NCI-H2227 treated with DMSO at 0.1 percent for 48 hours (cell line): ENCODE measurements around the gene GPSM1.
"Not testable (repeated sequence)": the region's sequence is repeated elsewhere in the genome, so short reads cannot be mapped to it uniquely, and the experiment has no call there.

Experiments used
- DNase-seq: peaks from one replicate; lab custom pipeline; 2025; lab: John Stamatoyannopoulos, UW

Gene GPSM1

DNA sequence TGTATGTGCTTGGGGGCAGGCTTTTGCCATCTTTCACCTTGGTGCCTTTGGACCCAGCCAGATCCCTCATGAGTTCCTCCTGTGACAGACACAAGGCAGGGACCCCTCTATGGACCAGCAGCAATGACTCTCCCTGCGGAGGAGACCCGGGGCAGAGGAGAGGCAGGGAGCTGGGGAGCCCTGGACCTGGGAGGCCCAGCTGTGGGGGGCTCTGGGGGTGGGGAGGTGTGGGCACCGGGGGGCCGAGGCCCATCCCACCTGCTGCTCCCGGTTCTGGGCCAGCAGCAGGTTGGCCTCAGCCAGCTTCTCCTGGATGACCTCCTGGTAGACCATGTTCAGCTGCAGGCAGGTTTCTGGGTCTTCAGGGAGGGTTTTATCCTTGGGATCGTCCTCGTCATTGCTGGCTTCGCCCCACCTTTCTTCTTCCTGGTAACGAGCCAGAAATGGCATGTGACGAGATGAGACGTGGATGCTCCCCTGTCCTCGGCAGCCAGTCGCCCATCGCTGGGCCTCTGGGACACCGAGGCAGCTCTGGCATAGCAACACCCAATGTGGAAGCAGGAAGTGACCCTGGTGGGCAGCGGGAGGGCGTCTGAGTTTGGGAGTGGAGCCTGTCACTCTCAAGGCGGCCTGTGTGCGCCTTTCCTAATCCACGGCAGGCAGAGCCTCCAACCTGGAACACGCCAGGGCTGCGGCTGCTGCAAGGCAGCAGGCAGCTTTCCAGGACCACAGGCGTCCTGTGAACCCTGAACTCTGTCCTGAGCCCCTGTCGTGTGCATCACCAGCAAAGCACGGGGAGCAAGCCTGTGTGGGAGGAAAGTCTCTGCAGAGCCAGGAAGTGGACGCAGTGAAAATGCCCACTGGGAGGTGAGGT, 68.2 kb downstream of the GPSM1 start:
- DNase-seq, result no peak

DNA sequence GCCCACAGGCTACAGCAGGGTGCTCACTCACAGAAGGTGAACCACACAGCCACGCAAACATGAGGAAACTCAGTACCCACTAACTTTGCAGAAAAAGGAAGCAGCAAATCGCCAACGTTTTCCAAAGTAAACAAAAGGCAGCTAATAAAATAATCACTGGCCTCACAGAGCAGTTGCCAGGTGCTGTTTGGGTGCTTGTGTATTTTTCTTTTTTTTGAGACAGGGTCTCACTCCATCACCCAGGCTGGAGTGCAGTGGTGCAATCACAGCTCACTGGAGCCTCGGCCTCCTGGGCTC, 68.8 kb downstream of the GPSM1 start:
- DNase-seq, result no peak

DNA sequence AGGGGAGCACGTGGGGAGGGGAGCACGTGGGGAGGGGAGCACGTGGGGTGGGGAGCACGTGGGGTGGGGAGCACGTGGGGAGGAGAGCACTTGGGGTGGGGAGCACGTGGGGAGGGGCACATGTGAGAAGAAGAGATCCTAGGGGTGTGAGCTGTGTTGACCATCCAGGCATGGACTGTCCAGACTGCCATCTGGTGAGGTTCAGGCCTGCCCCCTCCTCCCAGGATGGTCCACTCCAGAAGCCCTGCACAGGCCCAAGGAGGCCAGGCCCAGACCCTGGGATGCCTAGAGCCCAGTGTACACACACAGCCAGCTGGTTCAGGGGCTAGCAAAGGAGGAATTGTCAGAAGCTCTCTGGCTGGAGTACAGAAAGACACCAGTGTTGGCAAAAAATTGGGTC, 70.3 kb downstream of the GPSM1 start:
- no peak for DNase-seq

DNA sequence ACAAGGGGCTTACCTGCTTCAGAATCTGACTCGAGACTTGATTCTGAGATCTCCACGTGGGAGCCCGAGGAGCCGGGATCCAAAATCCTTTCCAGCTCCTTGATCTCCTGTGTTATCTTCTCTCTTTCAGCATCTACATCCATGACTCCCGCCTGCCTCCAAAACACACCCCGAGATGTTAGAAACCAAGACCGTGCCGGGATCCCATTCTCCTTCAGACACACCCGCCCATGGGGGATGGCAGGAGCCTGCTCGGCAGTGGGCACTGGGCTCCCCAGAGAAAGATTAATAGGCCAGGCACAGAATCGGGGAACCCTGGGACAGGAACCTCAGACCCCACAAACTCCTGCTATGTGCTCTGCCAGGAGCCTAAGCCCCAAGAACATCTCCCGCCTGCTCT, 70.9 kb downstream of the GPSM1 start:
- no peak for DNase-seq

DNA sequence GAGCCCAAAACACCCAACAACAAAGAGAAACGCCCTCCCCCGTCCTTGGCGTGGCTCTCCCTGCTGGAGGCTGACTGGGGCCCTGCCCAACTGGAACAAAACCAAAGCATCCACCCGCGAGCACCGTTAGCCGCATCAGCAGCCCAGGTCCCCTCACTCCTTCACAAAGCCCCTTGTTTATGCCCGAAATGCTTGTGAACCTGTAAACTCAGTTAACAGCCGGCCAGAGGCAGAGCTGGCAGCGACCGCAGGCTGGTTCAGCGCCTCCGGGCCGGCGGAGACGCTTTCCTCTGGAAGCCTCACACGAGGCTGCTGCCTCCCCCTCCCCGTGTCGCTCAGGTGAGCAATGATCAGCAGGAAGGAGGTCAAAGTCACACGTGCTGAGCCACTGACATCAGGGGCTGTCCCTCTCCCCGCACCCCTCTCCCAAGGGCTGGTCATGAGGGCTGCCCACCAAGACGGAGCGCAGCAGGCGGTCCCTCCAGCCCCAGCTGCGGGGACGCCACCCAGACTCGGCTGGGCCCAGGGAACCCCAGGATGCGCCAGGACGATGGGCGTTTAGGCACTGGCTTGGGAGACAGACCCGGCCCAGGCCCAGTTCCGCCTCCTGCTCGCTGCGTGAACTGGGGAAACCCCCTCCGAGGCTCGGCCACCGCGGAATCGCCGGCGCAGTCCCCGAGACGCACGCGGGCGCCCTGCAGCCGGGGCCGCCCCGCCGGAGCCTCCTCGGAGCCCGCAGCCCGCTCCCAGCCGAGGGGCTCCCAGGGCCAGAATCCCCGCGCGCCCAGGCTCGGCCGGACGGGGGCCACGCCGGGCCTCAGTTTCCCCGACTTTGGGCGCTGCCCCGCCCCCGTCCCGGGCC, 72.1 kb downstream of the GPSM1 start:
- no peak for DNase-seq

DNA sequence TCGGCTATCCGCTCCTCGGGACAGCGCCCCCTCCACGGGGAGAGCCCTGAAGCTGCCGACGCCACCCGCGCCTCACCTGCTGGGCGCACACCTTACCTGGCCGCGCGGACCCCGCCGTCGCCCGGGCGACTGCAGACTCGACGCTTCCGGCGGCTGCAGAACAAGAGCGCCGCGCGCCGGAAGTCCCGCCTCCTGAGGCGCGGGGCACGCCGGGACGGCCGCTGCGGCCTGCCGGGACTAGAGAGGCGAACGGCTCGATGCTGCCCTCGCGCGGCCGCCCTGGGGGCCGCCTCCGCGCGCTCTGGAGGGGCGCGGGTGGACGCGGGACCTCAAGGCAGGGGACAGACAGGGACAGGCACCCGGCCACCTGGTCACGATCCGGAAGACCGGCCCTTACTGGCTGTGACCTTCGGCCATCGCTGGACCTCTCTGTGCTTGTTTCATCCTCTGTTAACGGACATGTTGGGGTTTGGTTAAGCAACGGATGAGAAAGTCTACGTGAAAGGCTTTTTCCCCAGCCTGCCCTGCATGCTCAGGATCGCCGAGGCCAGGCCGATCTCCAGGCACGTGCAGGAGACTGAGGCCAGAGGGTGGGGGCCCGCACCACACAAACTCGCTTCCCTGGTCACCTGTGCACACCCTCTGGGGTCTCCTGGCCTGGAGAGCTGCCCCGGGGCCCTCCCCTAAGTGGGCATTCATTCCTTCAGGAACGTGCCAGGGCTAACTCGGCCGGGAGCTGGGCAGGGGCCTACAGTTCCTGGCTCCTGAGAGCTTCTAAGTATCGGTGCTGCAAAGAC, 72.9 kb downstream of the GPSM1 start, which contains the start of gene SNAPC4:
SNAPC4 (minus strand) TSS at position 133 of the 797 bp plus-strand sequence. CDS start 1,742 bp downstream, outside the sequence.
- DNase-seq, result peak; percentile 78

DNA sequence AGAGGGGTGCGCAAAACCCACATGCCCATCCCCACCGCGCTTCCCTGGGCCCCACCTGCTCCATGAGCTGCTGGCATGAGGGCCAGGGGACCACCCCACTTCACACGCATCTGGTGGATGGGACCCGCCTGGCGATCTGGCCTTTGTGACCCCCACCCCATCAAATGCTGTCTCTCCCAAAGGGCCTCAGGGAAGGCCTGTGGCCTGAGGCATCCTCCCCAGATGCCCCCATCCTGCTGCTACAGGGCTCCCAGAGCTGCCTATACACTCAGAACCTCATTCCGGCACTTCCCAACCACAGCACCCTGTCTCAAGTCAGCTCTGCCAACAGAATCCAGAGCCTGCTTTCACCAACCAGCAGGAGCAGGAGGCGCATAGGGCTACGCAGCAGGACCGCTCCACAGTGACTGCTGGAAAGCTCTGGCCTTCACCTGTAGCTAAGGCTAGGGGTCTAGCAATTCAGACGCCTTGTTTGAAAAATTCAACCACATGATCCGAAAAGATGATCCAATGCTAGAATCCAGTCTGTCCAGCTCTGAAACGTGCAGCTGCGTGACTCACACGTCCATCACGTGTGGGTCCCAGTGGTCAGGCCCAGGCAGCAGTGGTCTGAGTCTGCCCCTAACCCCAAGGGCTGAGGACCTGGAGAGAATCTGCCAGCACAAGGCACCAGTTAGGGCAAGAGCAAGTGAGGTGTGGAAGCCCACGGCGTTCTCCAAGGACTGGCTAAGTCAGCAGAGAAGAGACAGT, 74.0 kb downstream of the GPSM1 start:
- no peak for DNase-seq

DNA sequence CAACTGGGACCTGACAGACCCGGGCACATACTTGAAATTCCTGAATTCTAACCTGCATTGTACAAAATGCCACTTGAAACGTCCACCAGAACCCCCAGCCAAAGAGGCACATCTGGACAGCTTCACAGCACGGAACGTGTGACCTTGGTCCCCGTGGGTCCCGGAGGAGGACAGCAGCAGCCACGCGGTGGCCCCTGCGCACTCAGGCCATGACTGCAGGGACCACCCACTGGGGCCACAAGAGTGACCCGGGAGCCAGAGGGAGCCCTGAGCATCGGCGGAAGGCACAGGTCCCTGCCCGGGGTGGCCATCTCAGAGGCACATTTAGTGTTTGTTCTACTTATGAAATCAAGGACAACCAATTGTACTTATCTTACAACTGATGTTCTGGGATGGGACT, 74.7 kb downstream of the GPSM1 start:
- no peak for DNase-seq

DNA sequence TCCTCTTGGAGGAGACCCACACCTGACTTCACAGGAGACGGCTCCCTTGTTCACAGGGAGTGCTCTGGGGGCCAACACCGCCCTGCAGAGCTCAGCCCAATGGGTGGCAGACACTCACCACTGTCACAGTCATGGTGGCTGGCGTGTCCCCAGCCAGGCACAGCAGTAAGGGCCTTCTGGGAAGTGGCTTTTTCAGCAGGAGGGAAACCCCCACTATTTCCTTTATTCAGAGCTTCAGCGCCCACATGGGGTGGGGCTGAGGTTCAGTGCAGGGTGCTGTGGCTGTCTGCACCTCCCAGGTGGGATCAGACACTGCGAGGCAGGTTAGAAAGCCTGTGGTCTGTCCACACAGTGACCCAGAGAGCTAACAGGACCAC, 76.2 kb downstream of the GPSM1 start:
- no peak for DNase-seq

DNA sequence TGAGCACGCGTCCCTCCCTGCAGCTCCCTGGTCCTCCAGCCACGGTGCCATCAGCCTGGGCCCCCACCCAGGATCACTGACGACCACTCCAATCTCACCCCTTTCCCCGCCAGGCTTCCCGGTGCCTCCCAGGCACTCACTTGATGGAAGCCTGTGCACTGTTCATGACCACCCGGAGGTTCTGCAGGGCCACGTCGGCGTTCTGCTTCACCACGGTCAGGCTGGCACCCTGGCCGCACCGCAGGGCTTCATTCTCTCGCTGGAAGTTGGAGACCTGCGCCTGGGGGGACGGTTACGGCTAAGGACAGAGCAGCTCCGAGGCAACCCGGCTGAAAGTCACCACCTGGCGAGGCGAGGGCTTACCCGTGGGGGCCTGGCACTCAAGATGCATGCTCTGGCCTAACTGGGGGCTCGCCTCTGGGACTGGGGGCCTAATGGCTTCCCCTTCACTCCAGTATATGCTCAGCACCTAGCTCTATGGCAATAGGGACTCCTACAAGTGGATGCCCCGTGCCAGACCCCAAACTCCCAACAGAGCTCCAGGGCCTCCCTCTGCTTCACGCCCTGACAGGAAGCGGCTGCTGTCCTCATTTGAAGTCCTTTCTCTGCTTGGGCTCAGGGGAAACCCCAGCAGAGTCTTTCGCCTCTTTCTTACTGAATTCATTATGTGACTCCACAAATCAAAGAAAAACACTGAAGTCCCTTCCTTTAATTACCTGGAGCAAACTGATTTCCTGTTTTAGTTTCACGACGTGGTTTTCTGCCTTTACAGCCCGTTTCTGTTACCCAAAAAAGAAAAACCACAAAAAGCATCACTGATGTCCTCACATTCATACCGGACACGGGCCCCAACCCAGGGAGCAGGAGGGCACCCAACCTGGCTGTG, 76.8 kb downstream of the GPSM1 start:
- no peak for DNase-seq

DNA sequence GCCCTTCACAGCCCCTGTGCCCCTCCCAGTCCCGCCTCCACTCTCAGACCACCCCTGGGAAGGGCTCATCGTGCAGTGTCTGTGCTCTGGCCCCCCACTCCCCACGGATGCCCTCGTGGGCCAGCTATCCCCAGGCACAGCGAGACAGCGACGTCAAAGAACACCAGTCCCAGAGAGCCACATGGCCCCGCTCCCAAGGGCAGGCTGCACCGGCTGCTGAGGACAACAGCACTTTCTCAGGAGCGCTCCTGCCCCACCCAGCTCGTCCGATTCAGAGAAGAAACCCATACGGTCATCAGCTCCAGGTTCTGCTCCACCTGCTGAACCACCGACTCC, 77.4 kb downstream of the GPSM1 start:
- no peak for DNase-seq

DNA sequence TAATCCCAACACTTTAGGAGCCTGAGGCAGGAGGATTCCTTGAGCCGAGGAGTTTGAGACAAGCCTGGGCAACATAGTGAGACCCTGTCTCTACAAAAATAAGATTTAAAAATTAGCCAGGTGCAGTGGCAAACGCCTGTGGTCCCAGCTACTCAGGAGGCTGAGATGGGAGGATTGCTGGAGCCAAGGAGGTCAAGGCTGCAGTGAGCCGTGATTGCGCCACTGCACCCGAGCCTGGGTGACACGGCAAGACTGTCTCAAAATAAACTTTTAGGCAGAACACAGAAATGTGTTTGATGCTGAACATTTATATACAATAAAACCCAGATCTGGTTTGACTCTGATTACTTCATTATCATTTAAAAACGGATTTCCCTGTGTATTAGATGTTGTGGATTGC, 78.1 kb downstream of the GPSM1 start:
- DNase-seq, result no peak

DNA sequence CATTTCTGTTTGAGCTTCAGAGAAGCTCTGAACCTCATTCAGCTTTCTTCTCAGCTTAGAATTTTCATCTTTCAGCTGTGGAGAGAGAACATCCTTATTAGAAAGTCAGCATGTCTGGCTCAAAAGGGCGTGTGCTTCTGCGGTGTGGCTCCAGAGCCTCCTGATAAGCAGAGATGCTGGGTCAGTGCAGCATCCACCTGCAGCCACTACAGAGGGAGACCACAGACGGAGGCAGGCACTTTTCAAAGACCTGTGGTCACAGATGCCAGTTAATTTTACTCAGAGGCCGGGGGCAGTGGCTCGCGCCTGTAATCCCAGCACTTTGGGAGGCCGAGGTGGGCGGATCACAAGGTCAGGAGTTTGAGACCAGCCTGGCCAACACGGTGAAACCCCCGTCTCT, 78.6 kb downstream of the GPSM1 start:
- DNase-seq, result not testable (repeated sequence)

DNA sequence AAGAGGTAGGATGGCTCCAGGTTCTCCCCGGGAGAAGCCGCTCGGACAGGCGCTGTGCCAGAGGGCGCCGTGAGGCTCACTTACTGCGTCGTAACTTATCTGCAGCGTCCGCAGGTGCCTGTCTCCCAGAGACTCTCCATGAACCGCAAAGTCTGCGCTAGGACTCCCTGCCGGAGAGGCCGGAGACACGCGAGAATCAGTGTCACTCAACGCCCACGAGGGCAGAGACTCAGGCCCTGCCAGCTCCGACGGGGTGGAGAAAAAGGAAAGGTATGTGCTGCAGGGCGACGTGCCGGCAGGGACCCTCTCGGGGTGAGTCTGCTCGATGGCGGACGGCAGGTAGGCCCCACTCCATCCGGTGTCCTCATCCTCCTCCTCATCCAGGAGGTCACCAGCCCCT, 79.7 kb downstream of the GPSM1 start:
- not testable (repeated sequence) for DNase-seq

DNA sequence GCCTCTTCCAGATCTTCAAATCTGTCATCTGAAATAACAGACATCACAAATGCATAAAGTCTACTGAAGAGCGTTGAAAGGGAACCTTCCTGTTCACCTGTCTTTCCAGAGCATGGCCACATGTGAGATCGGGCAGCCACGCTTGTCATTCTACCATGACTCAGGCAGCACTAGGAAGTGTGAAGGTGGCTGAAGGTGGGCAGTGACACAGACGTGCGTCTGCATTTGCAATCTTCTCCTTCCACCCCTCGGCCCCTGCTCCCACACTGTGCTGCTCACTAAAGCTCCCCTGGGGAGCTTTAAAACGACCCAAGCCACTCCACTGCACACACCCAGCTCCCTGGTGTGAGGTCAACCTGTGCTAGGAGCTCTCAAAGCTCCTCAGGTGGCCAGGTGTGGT, 80.6 kb downstream of the GPSM1 start:
- DNase-seq, result no peak
